BE2C (cell line): ENCODE data around the gene CD99. TPM values are rescaled to one million over a fixed set of nuclear protein-coding genes. Genes with fewer than 3 reads are reported as not detected.

Experiments
- DNase-seq: peaks from one replicate; pipeline ENCODE4 v3.0.0-alpha.2; 2020
- H3K27me3 ChIP-seq: fragments of 250-450 bp; sonication (Bioruptor Pico); 2 replicates; pipeline ENCODE4 v1.5.1; 2020; ENCODE audit warnings: mild to moderate bottlenecking
- H3K36me3 ChIP-seq: fragments of 250-450 bp; sonication (Bioruptor Pico); 2 replicates; pipeline ENCODE4 v1.5.1; 2020; ENCODE audit warnings: mild to moderate bottlenecking
- H3K4me1 ChIP-seq: fragments of 250-450 bp; sonication (Bioruptor Pico); 2 replicates; pipeline ENCODE4 v1.5.1; 2020
- H3K4me3 ChIP-seq: 2 replicates; pipeline ENCODE4 v1.5.1; 2011; ENCODE audit warnings: low read depth, low read length
- H3K9me3 ChIP-seq: fragments of 250-450 bp; sonication (Bioruptor Pico); 2 replicates; pipeline ENCODE4 v1.5.1; 2020
- CTCF ChIP-seq: IDR thresholded peaks from 2 replicates; pipeline ENCODE4 v1.5.1; 2012; ENCODE audit warnings: mild to moderate bottlenecking, low read depth, low read length
- polyA plus RNA-seq: library from polyadenylated mRNA; unstranded; fragments of >200 nt; gene quantifications from one replicate; pipeline ENCODE4 v1.2.1, GENCODE V29; 2012; ENCODE audit warnings: low read depth, missing spikeins; ENCODE audit not compliant: insufficient read length, insufficient read depth

The CD99 gene, protein sequence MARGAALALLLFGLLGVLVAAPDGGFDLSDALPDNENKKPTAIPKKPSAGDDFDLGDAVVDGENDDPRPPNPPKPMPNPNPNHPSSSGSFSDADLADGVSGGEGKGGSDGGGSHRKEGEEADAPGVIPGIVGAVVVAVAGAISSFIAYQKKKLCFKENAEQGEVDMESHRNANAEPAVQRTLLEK
- 0.99 TPM for polyA plus RNA-seq

DNA sequence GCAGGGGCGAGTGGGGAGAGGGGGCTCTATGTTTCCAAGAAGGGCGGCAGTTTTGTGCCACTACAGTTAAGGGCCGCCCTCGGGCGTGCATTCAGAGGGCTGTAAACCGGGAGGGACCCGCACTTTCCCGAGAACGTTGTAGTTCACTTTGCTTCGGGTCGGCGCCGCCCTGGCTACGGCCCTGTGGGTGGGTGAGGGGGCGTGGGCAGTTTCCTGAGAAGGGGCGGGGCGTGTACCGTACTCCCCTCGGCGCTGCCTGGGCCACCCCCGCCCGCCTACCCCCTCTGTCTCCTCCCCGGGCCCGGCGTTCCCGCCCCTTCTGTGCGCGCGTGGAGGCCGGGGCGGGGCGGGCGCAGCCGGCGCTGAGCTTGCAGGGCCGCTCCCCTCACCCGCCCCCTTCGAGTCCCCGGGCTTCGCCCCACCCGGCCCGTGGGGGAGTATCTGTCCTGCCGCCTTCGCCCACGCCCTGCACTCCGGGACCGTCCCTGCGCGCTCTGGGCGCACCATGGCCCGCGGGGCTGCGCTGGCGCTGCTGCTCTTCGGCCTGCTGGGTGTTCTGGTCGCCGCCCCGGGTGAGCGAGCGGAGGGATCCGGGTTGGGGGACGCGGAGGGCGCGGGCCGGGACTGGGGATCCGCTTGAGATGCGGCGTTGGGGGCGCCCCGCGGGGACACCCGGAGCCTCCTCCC, at the start of gene CD99:
Gene CD99, plus strand, starts transcription at position 440 of the 687 bp plus-strand sequence. Its CDS starts 66 bp downstream, at position 506.
- H3K4me1 ChIP-seq = no peaks in the 10 kb centered on the region
- DNase-seq = peak; percentile 51
- no peaks in the 10 kb centered on the region for H3K9me3 ChIP-seq
- no peak for TF ChIP-seq CTCF
- no peaks in the 10 kb centered on the region for H3K27me3 ChIP-seq
- H3K36me3 ChIP-seq = no peaks in the 10 kb centered on the region
- peak within 1 kb of the TSS; percentile 31 for H3K4me3 ChIP-seq

GRCh38 chrX:2642146-2642545, 48.9 kb upstream of the CD99 start:
- Histone ChIP-seq H3K4me1 (no peaks in the 10 kb centered on the region), H3K27me3 (no peaks in the 10 kb centered on the region), H3K36me3 (no peaks in the 10 kb centered on the region), H3K9me3 (no peaks in the 10 kb centered on the region), H3K4me3 (no peak overlapping the region)
- DNase-seq = no peak
- no peak for TF ChIP-seq CTCF

GRCh38 chrX:2642791-2643190, 48.3 kb upstream of the CD99 start:
- H3K4me3 ChIP-seq = no peak overlapping the region
- no peaks in the 10 kb centered on the region for H3K9me3 ChIP-seq
- no peak for DNase-seq
- H3K27me3 ChIP-seq = no peaks in the 10 kb centered on the region
- TF ChIP-seq CTCF = no peak
- H3K4me1 ChIP-seq = no peaks in the 10 kb centered on the region
- no peaks in the 10 kb centered on the region for H3K36me3 ChIP-seq

DNA sequence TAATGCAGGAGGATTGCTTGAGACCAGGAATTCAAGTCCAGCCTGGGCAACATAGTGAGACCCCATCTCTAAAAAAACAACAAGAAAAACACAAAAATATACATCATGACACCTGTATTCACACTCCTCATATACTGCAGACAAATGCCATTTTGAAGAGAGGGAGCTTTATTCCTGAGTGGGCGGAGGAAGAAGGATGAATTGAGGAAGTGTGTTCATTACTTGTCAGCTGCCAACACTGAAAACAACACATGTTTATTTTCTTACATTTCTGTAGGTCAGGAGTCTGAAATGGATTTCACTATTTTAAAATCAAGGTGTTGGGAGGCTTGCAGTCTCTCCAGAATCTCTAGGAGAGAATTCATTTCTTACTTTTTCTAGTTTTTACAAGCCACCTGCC, 47.2 kb upstream of the CD99 start:
- TF ChIP-seq CTCF = no peak
- DNase-seq = no peak
- H3K27me3 ChIP-seq = no peaks in the 10 kb centered on the region
- H3K4me3 ChIP-seq = no peak overlapping the region
- no peaks in the 10 kb centered on the region for H3K4me1 ChIP-seq
- H3K36me3 ChIP-seq = no peaks in the 10 kb centered on the region
- H3K9me3 ChIP-seq = no peaks in the 10 kb centered on the region

DNA sequence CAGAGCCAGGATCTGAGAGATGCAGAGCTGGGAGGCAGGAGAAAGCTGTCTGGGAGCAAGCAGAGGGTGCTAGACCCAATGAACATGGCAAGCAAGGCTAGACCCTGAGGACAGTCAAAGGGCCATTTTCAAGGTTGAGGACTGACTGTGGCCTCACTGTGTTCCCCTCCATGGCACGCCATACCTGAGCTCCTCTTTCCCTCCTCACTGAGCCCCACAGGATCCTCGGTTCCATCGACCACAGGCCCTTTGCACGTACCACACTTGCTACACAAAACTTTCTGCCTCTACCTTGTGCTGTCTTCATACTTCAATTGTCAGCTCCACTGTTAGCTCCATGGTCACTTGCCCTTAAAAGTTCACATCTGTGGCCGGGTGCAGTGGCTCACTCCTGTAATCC, 45.5 kb upstream of the CD99 start:
- no peaks in the 10 kb centered on the region for H3K36me3 ChIP-seq
- no peak for TF ChIP-seq CTCF
- H3K4me3 ChIP-seq = no peak overlapping the region
- DNase-seq = no peak
- no peaks in the 10 kb centered on the region for H3K9me3 ChIP-seq
- H3K27me3 ChIP-seq = no peaks in the 10 kb centered on the region
- H3K4me1 ChIP-seq = no peaks in the 10 kb centered on the region

DNA sequence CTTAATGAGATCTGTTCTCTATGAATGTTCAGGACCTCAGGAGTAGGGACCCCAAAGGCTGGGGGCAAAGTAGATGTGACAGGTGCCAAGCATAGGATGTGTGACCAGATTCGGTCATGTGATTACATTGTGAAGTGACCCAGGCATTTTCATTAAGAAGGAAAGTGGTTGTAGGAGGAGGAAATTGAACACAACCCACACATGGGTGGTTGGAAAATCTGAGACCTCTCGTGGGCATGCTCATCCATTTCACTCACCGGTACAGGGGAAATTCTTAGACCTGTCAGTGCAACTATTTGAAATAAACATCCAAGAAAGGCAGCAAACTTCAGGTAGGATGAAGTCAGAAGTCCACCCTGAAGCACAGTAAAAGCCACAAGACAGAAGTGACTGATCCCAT, 43.5 kb upstream of the CD99 start:
- Histone ChIP-seq H3K36me3 (no peaks in the 10 kb centered on the region), H3K4me1 (no peaks in the 10 kb centered on the region), H3K4me3 (no peak overlapping the region), H3K9me3 (no peaks in the 10 kb centered on the region), H3K27me3 (no peaks in the 10 kb centered on the region)
- no peak for TF ChIP-seq CTCF
- no peak for DNase-seq
